Measurements from ENCODE around the gene LRRC8D.
"Not testable (repeated sequence)": the region's sequence is repeated elsewhere in the genome, so short reads cannot be mapped to it uniquely, and the experiment has no call there.

The LRRC8D gene

GRCh38 chr1:89984564-89985116 is 163.8 kb downstream of the LRRC8D start:
- not testable (repeated sequence) for DNase-seq (ENCODE audit: low read depth in 1 of 2, low spot score in 1 of 2)

GRCh38 chr1:89986020-89986419 is 165.2 kb downstream of the LRRC8D start:
- no peak for DNase-seq (ENCODE audit: low read depth in 1 of 2, low spot score in 1 of 2)

All from stimulated activated CD4-positive, alpha-beta T cell treated with anti-CD3 and anti-CD28 coated beads, Interleukin-15, amount 100 ng/mL, for 1 hour (primary cell).